Activated naive CD8-positive, alpha-beta T cell treated with anti-CD3 and anti-CD28 coated beads for 36 hours (primary cell): ENCODE data around the gene IGFL1. TPM values are rescaled to one million over a fixed set of nuclear protein-coding genes. Genes with fewer than 3 reads are reported as not detected.
"Not testable (repeated sequence)": the region's sequence is repeated elsewhere in the genome, so short reads cannot be mapped to it uniquely, and the experiment has no call there.

Experiments
- DNase-seq: peaks from one replicate; pipeline ENCODE4 v3.0.0; 2021
- H3K27ac Mint-ChIP-seq: one replicate; pipeline ENCODE4 v1.8.0; 2022; ENCODE audit warnings: mild to moderate bottlenecking, moderate library complexity, mixed read lengths
- H3K27me3 Mint-ChIP-seq: one replicate; pipeline ENCODE4 v1.8.0; 2022; ENCODE audit warnings: mild to moderate bottlenecking, mixed read lengths
- H3K36me3 Mint-ChIP-seq: one replicate; pipeline ENCODE4 v1.8.0; 2021; ENCODE audit warnings: mild to moderate bottlenecking, mixed read lengths
- H3K4me1 Mint-ChIP-seq: one replicate; pipeline ENCODE4 v1.8.0; 2021; ENCODE audit warnings: mixed read lengths
- H3K4me3 Mint-ChIP-seq: one replicate; pipeline ENCODE4 v1.8.0; 2022; ENCODE audit warnings: mild to moderate bottlenecking, moderate library complexity, mixed read lengths
- H3K9me3 Mint-ChIP-seq: one replicate; pipeline ENCODE4 v1.8.0; 2022; ENCODE audit warnings: mixed read lengths
- total RNA-seq, 2 experiments: library from RNA; stranded (reverse); gene quantifications; one replicate each; pipeline ENCODE4 v1.2.3, GENCODE V29; 2021

Gene IGFL1
- total RNA-seq, 2 experiments from 2014 or later = not detected

- Mint-ChIP-seq H3K4me3 (no peak overlapping the region), H3K4me1 (no peaks in the 10 kb centered on the region), H3K27ac (no peak overlapping the region), H3K27me3 (peaks cover 48% of the 10 kb centered on the region), H3K36me3 (no peaks in the 10 kb centered on the region), H3K9me3 (no peaks in the 10 kb centered on the region)
- DNase-seq = no peak
These were observed 2.5 kb downstream of the IGFL1 start for GRCh38 chr19:46232029-46232428.

- peaks cover 46% of the 10 kb centered on the region for H3K27me3 Mint-ChIP-seq
- DNase-seq = no peak
These were observed 2.9 kb downstream of the IGFL1 start for GRCh38 chr19:46232468-46232867.

GRCh38 chr19:46232938-46233621, 3.5 kb downstream of the IGFL1 start:
- Mint-ChIP-seq H3K36me3 (no peaks in the 10 kb centered on the region), H3K9me3 (no peaks in the 10 kb centered on the region), H3K4me1 (no peaks in the 10 kb centered on the region), H3K27ac (no peak overlapping the region), H3K4me3 (no peak overlapping the region), H3K27me3 (peaks cover 48% of the 10 kb centered on the region)
- no peak for DNase-seq

More at GRCh38 chr19:46232468-46232867, 2.9 kb downstream of the IGFL1 start:
- no peak overlapping the region for H3K4me3 Mint-ChIP-seq
- H3K9me3 Mint-ChIP-seq = no peaks in the 10 kb centered on the region
- H3K36me3 Mint-ChIP-seq = no peaks in the 10 kb centered on the region
- H3K27ac Mint-ChIP-seq = no peak overlapping the region
- no peaks in the 10 kb centered on the region for H3K4me1 Mint-ChIP-seq

- not testable (repeated sequence) for DNase-seq, H3K4me1 Mint-ChIP-seq, H3K27ac Mint-ChIP-seq, H3K9me3 Mint-ChIP-seq, H3K36me3 Mint-ChIP-seq, H3K4me3 Mint-ChIP-seq
- H3K27me3 Mint-ChIP-seq = peaks cover 50% of the 10 kb centered on the region
These were observed 4.3 kb downstream of the IGFL1 start for GRCh38 chr19:46233871-46234270.

GRCh38 chr19:46238141-46238540, 8.6 kb downstream of the IGFL1 start:
- DNase-seq, H3K36me3 Mint-ChIP-seq, H3K9me3 Mint-ChIP-seq, H3K4me1 Mint-ChIP-seq, H3K4me3 Mint-ChIP-seq, H3K27ac Mint-ChIP-seq: not testable (repeated sequence)
- peaks cover 71% of the 10 kb centered on the region for H3K27me3 Mint-ChIP-seq

- Mint-ChIP-seq H3K27ac (no peak overlapping the region), H3K9me3 (no peaks in the 10 kb centered on the region), H3K36me3 (no peaks in the 10 kb centered on the region), H3K27me3 (peaks cover 82% of the 10 kb centered on the region), H3K4me3 (no peak overlapping the region), H3K4me1 (no peaks in the 10 kb centered on the region)
- no peak for DNase-seq
These were observed 9.9 kb downstream of the IGFL1 start for GRCh38 chr19:46239193-46240024.

- no peaks in the 10 kb centered on the region for H3K9me3 Mint-ChIP-seq
- H3K27me3 Mint-ChIP-seq = peaks cover 86% of the 10 kb centered on the region
- H3K27ac Mint-ChIP-seq = no peak overlapping the region
- no peak for DNase-seq
- H3K4me1 Mint-ChIP-seq = no peaks in the 10 kb centered on the region
- H3K4me3 Mint-ChIP-seq = no peak overlapping the region
- H3K36me3 Mint-ChIP-seq = no peaks in the 10 kb centered on the region
These were observed 11.2 kb downstream of the IGFL1 start for GRCh38 chr19:46240693-46241092.

- no peaks in the 10 kb centered on the region for H3K4me1 Mint-ChIP-seq
- H3K9me3 Mint-ChIP-seq = no peaks in the 10 kb centered on the region
- no peaks in the 10 kb centered on the region for H3K36me3 Mint-ChIP-seq
- no peak overlapping the region for H3K4me3 Mint-ChIP-seq
- no peak overlapping the region for H3K27ac Mint-ChIP-seq
- DNase-seq = no peak
- H3K27me3 Mint-ChIP-seq = peaks cover 86% of the 10 kb centered on the region
These were observed 12.1 kb downstream of the IGFL1 start for GRCh38 chr19:46241626-46242025.

GRCh38 chr19:46243081-46243654, 13.6 kb downstream of the IGFL1 start:
- H3K36me3 Mint-ChIP-seq, DNase-seq, H3K27ac Mint-ChIP-seq, H3K9me3 Mint-ChIP-seq, H3K4me3 Mint-ChIP-seq, H3K4me1 Mint-ChIP-seq: not testable (repeated sequence)
- H3K27me3 Mint-ChIP-seq = peaks cover 79% of the 10 kb centered on the region

GRCh38 chr19:46250076-46250735, 20.7 kb downstream of the IGFL1 start:
- peaks cover 52% of the 10 kb centered on the region for H3K27me3 Mint-ChIP-seq
- no peaks in the 10 kb centered on the region for H3K36me3 Mint-ChIP-seq
- no peaks in the 10 kb centered on the region for H3K9me3 Mint-ChIP-seq
- no peak overlapping the region for H3K27ac Mint-ChIP-seq
- no peaks in the 10 kb centered on the region for H3K4me1 Mint-ChIP-seq
- H3K4me3 Mint-ChIP-seq = no peak overlapping the region
- no peak for DNase-seq

- Mint-ChIP-seq H3K4me3 (no peak overlapping the region), H3K9me3 (no peaks in the 10 kb centered on the region), H3K4me1 (no peaks in the 10 kb centered on the region), H3K27ac (no peak overlapping the region), H3K36me3 (no peaks in the 10 kb centered on the region), H3K27me3 (peaks cover 54% of the 10 kb centered on the region)
- no peak for DNase-seq
These were observed 21.9 kb downstream of the IGFL1 start for GRCh38 chr19:46251416-46251815.

- no peaks in the 10 kb centered on the region for H3K36me3 Mint-ChIP-seq
- no peaks in the 10 kb centered on the region for H3K9me3 Mint-ChIP-seq
- H3K27ac Mint-ChIP-seq = no peak overlapping the region
- no peak overlapping the region for H3K4me3 Mint-ChIP-seq
- H3K27me3 Mint-ChIP-seq = peaks cover 66% of the 10 kb centered on the region
- H3K4me1 Mint-ChIP-seq = no peaks in the 10 kb centered on the region
- no peak for DNase-seq
These were observed 25.2 kb downstream of the IGFL1 start for GRCh38 chr19:46254776-46255175.

GRCh38 chr19:46256855-46257254, 27.3 kb downstream of the IGFL1 start:
- peaks cover 69% of the 10 kb centered on the region for H3K27me3 Mint-ChIP-seq
- no peaks in the 10 kb centered on the region for H3K9me3 Mint-ChIP-seq
- no peaks in the 10 kb centered on the region for H3K4me1 Mint-ChIP-seq
- H3K4me3 Mint-ChIP-seq = no peak overlapping the region
- no peak overlapping the region for H3K27ac Mint-ChIP-seq
- no peak for DNase-seq
- no peaks in the 10 kb centered on the region for H3K36me3 Mint-ChIP-seq

- not testable (repeated sequence) for H3K4me3 Mint-ChIP-seq, H3K36me3 Mint-ChIP-seq, H3K9me3 Mint-ChIP-seq, DNase-seq, H3K27ac Mint-ChIP-seq, H3K4me1 Mint-ChIP-seq
- peaks cover 72% of the 10 kb centered on the region for H3K27me3 Mint-ChIP-seq
These were observed 32.0 kb downstream of the IGFL1 start for GRCh38 chr19:46261501-46261900.

- H3K9me3 Mint-ChIP-seq, H3K36me3 Mint-ChIP-seq, H3K4me1 Mint-ChIP-seq: not testable (repeated sequence)
- peak; percentile 72 for DNase-seq
- peak overlapping the region; percentile 12 for H3K4me3 Mint-ChIP-seq
- H3K27ac Mint-ChIP-seq = peak overlapping the region; percentile 83
- H3K27me3 Mint-ChIP-seq = peaks cover 74% of the 10 kb centered on the region
These were observed 33.2 kb downstream of the IGFL1 start for GRCh38 chr19:46262684-46263296.
